Stimulated activated CD8-positive, alpha-beta memory T cell treated with anti-CD3 and anti-CD28 coated beads, Interleukin-4, amount 100 ng/mL, for 1 hour (primary cell): ENCODE results near the gene CCDC92B.
"Not testable (repeated sequence)": the region's sequence is repeated elsewhere in the genome, so short reads cannot be mapped to it uniquely, and the experiment has no call there.

Experiments
- DNase-seq, 2 donors: peaks; one replicate each; pipeline ENCODE4 v3.0.0-alpha.2; 2020; ENCODE audit warnings: low read depth in 2 of 2, low spot score in 1 of 2

Gene CCDC92B

DNA sequence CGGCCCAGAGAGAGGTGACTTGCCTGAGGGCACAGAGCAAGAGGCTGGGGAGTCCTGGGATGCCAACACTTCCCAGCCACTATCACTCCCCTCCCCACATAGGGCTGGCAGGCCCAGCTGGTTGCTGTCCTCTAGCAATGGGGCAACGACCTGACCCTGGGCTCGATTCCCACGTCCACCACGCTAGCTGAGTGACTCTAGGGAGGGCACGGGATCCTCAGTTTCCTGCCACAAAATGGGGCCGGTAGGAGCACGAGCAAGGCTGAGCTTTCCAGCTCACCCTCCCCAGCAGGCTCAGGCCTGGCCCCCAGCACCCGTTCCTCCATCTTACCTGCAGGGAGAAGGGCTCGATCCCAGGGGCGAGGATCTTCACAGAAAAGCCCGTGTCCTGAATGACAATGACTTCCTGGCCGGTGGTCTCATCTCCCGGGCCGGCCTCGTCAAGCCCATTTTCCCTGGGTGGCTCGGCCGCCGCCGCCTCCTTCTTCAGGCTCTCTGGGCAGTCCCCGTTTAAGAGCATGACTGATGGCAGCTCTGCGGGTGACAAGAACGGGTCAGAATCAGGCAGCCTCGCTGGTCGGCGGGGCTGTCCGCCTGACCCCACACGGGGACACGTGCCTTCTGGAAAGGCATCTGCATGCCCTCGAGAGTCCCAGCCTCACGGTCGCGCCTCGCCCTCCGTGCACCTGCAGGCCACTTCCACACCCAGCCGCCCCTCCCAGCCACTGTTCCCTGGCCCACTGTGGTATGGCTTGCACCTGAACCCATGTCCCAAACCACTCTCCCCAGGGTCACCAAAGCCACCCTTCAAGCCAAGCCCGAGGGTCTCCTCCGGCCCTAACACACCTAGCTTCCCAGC is 45.2 kb downstream of the CCDC92B start:
- DNase-seq = no peak

GRCh38 chr17:2703606-2704005 is 45.8 kb downstream of the CCDC92B start:
- DNase-seq = no peak

DNA sequence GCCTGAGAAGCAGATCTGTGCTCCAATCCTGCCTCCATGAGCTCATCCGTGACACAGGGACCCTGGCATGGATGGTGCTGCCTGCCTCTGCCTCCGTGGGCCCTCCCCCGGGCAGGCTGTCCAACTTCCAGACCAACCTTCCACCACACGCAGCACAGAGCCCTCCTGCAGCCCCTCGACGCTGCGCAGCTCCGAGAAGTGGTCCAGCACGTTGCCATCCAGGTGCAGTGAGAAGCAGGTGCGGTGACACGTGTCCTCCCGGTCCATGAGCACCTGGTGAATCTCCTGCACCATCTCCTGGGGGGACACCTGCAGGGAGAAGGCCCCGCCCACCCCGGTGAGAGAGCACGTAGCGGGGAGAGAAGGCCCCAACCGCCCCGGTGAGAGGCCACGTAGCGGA is 46.3 kb downstream of the CCDC92B start:
- no peak for DNase-seq

GRCh38 chr17:2701996-2702741 is 47.3 kb downstream of the CCDC92B start:
- DNase-seq = no peak

DNA sequence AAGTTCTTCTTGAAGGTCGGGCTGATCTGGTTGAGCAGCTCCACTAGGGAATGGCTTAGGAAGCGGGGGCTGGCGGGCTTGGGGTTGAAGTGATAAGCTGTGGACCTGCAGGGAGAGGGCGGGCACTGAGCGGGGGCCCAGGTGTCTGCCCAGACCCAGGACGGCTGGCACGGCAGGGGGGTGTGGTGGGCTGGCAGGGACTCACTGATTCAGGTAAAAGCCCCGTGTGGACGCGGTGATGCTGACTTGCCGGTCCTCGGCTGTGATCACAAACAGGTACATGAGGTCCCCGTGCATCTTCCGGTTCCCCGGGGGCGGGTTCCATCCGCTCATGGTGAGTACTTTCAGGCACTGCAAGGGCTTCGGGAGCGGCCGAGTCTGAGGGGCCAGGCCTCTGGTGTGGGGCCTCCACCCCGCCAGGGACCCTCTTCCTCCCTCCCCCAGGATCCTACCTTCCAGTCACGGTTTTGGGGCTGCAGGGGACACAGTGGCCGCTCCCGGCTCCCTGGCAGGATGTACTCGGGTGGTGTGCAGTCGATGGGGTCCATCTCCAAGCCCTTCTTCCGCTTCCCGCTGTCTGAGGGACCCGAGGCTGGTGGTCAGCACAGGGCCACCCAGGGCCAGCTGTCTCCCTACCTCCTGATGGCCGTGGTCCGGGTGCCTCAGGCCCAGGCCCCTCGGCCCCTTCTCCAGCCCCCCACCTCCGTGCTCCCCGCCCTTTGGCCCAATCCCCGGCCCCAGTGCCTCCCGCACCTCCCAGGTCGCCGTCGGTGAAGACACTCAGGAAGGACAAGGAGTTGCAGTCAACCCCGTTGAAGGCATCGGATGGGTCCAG is 48.1 kb downstream of the CCDC92B start:
- DNase-seq = no peak

DNA sequence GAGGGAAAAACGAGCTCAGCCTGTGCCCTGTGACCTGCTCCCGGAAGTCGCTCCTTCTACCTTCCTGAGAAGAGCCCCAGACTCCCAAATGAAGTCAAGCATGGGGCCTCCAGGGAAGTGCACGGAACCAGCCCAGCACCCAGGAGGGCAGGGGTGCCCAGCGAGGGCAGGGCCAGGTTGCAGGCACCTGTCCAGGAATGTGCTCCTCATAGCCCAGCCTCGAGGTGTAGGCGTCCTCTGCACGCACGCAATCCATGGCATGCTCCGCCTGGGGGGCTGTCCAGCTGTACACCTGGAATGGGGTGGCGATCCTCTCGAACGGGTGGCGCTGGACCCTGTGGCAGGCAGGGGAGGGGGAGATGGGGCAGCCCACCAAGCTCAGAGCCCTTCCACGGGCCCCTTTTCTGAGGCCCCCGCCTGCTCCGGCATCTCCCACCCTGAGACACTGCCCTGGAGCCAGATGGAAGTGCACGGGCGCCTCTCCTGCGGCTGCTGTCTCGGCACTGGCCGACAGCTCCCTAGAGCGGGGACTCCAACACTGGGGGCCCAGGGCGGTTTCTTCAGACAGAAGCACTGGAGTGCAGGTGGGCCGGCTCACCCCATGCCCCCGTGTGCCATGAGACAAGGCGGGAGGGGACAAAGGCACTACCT is 48.8 kb downstream of the CCDC92B start:
- DNase-seq = no peak

DNA sequence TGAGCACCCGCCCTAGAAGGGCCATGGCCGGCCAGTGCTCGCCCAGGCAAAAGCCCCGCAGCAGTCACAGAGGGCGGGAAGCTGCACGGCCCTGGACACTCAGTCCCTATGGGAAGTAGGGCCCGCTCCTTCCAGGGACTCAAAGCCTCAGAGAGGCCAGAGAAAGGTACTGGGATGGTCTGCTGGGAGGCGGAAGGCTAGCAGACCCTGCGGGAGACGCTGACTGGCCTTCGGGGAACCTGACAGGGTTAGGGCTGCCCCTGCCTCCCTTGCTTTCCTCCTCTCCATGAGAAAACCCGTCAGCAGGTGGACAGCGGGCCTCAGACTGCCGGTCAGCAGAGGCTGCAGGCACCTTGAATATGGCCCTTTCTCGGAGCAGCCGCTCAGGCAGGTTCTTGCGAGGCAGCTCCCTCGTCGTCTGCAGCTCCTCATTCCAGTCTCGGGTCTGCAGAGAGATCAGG is 49.4 kb downstream of the CCDC92B start:
- DNase-seq = no peak

- DNase-seq = not testable (repeated sequence)
Measured at GRCh38 chr17:2699216-2699805, 50.1 kb downstream of the CCDC92B start.

DNA sequence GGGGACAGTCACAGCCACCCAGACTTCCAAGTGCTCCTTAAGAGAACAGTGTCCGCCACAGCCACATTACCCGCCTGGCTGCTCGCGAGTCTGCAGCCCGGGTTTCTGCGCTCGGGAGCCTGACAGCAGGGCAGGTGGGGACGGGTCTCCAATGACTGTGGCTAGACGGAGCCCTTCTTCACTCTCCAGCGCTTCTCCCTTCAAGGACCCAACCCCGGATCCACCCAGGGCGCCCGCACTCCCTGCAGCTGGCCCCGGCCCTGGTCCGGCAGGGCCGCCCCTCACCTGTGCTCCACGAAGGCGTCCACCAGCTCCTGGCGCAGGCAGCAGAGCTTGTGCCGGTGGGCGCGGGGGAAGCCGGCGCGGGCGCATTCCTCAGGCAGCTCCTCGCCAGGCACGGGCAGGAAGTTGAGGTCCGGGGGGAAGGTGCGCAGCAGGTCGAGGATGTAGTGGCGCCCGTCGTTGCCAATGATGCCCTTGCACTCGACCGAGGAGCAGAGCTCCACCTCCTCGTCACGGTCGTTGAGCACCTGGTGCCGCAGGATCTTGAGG is 51.8 kb downstream of the CCDC92B start:
- no peak for DNase-seq

- no peak for DNase-seq
Measured at GRCh38 chr17:2695961-2696760, 53.3 kb downstream of the CCDC92B start.

GRCh38 chr17:2695243-2695960 is 54.0 kb downstream of the CCDC92B start:
- no peak for DNase-seq

DNA sequence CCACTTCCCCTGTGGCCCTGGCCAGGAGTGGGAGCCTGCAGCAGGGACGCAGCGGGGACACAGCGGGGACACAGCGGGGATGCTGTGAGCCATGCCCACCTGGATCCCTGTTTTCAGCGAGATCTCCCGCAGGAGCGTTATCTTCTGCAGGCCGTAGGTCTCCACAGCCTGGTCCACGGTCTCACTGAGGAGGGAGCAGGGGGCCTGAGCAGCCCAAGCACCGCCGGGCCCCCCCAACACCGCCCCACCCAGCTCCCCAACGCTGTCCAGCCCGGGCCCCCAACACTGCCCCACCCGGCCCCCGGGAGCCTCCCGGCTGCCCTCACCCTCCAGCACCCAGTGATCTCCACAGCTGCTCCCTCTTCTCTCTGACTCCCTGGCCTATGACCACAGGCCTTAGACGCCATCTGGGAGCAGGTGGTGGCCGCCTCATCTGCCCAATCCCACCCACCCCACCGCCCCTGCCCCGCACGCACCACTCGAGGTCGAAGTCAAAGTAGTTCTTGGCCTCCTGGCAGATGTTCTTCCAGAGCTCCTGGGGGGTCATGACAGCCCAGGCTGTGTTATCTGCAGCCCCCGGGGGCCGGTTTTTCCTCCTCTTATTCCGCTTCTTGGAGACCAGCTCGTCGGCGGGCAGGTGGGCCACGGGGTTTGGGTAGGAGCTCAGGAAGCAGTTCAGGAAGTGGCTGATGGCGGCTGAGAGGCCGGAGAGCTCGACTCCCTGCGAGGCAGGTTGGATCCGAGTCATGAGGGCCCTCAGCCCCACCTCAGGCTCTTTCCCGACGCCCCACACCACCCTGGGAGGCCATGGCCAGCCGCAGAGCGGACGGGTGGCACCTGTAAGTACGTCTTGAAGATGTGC is 54.8 kb downstream of the CCDC92B start:
- DNase-seq = no peak

DNA sequence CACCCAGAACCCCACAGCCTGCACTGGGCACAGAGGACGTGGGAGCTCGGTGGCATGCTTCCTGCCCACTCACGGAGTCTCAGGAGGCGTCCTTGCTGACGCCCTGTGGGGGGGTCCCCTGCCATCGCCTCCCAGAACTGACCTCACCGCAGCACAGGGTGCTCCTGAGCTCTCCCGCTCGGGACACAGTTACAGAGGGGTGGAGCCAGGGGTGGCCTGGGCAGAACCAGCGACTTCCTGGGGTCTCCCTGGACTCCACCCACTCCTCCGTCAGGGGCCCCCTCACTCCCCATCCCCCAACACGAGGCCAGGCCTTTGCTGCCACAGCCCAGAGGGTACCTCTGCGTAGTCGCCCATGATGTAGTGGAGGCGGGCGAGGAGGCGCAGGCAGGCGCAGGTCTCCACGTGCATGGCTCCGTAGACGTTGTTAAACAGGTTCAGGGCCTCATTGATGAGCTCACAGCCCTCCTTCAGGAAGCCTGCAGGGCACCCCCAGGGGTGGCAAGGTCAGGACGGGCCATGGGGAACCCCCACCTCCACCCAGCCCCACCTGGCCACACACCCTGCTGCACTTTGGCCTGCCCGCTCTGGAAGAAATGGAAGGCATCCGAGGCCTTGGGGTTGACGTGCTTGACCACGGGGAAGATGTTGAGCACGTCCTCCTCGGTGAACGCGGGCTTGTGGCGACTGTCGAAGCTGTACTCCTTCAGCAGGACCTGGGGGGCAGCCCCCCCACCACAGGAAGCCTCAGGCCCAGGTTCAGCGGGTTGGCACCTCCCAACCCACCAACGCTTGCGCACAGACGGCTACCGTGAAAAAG is 55.7 kb downstream of the CCDC92B start:
- DNase-seq = no peak

GRCh38 chr17:2692781-2693135 is 56.7 kb downstream of the CCDC92B start:
- DNase-seq = no peak

GRCh38 chr17:2691965-2692780 is 57.3 kb downstream of the CCDC92B start:
- no peak for DNase-seq
